GM23338 (cell line): ENCODE measurements around the gene EIF4G3. TPM values are rescaled to one million over a fixed set of nuclear protein-coding genes. Genes with fewer than 3 reads are reported as not detected.
"Not testable (repeated sequence)": the region's sequence is repeated elsewhere in the genome, so short reads cannot be mapped to it uniquely, and the experiment has no call there.

Experiments used
- ATAC-seq: fragments of 200-7000 bp; cut with Tn5 transposase; 3 replicates; pipeline ENCODE4 v1.9.1; 2020
- DNase-seq: peaks from one replicate; pipeline ENCODE4 v3.0.0-alpha.2; 2015; ENCODE audit warnings: low spot score
- H2AFZ ChIP-seq: fragments of 200-600 bp; sonication (generic); 2 replicates; pipeline ENCODE4 v1.8.0; 2016; ENCODE audit warnings: antibody characterized with exemption, mild to moderate bottlenecking, moderate library complexity
- H3F3A ChIP-seq: fragments of 200-600 bp; sonication (generic); replicated peaks from 2 replicates; pipeline ENCODE4 v1.8.0; 2017; ENCODE audit warnings: antibody characterized with exemption, mixed run types, low read depth
- H3K27ac ChIP-seq: fragments of 200-600 bp; sonication (generic); 2 replicates; pipeline ENCODE4 v1.6.1; 2016; ENCODE audit warnings: low read depth
- H3K27me3 ChIP-seq: fragments of 200-600 bp; sonication (generic); 2 replicates; pipeline ENCODE4 v1.8.0; 2016; ENCODE audit warnings: mild to moderate bottlenecking, mixed run types, moderate library complexity; ENCODE audit not compliant: insufficient read depth
- H3K36me3 ChIP-seq: fragments of 200-600 bp; sonication (generic); 2 replicates; pipeline ENCODE4 v1.8.0; 2016; ENCODE audit warnings: mild to moderate bottlenecking; ENCODE audit not compliant: insufficient read depth
- H3K4me1 ChIP-seq: fragments of 200-600 bp; sonication (generic); 2 replicates; pipeline ENCODE4 v1.8.0; 2016; ENCODE audit warnings: mild to moderate bottlenecking, moderate library complexity; ENCODE audit not compliant: insufficient read depth
- H3K4me2 ChIP-seq: fragments of 200-600 bp; sonication (generic); 2 replicates; pipeline ENCODE4 v1.7.1; 2017; ENCODE audit warnings: mixed run types
- H3K4me3 ChIP-seq: fragments of 200-600 bp; sonication (generic); 2 replicates; pipeline ENCODE4 v1.6.1; 2016; ENCODE audit warnings: mixed run types
- H3K79me2 ChIP-seq: fragments of 200-600 bp; sonication (generic); replicated peaks from 2 replicates; pipeline ENCODE4 v1.8.0; 2017; ENCODE audit warnings: mild to moderate bottlenecking; ENCODE audit not compliant: insufficient read depth
- H3K9me2 ChIP-seq: fragments of 200-600 bp; sonication (generic); 2 replicates; pipeline ENCODE4 v1.8.0; 2017; ENCODE audit not compliant: insufficient read depth
- H4K20me1 ChIP-seq: fragments of 200-600 bp; sonication (generic); replicated peaks from 2 replicates; pipeline ENCODE4 v1.8.0; 2017; ENCODE audit warnings: mild to moderate bottlenecking; ENCODE audit not compliant: insufficient read depth
- H3K27ac Mint-ChIP-seq: 2 replicates; pipeline ENCODE4 v1.8.0; 2020; ENCODE audit warnings: inconsistent platforms, mild to moderate bottlenecking, moderate library complexity, mixed read lengths
- H3K27me3 Mint-ChIP-seq: 3 replicates; pipeline ENCODE4 v1.8.0; 2022; ENCODE audit warnings: low read depth, mild to moderate bottlenecking, moderate library complexity, mixed read lengths, inconsistent platforms; ENCODE audit not compliant: insufficient read depth, poor library complexity
- H3K36me3 Mint-ChIP-seq: 3 replicates; pipeline ENCODE4 v1.8.0; 2021; ENCODE audit warnings: low read depth, mild to moderate bottlenecking, inconsistent platforms, moderate library complexity, mixed read lengths
- H3K4me1 Mint-ChIP-seq: 3 replicates; pipeline ENCODE4 v1.8.0; 2020; ENCODE audit warnings: mild to moderate bottlenecking, inconsistent platforms, mixed read lengths
- H3K4me3 Mint-ChIP-seq: 3 replicates; pipeline ENCODE4 v1.8.0; 2021; ENCODE audit warnings: moderate library complexity, mild to moderate bottlenecking, inconsistent platforms, mixed read lengths
- H3K9me3 Mint-ChIP-seq: 3 replicates; pipeline ENCODE4 v1.8.0; 2020; ENCODE audit warnings: moderate library complexity, mild to moderate bottlenecking, inconsistent platforms, mixed read lengths
- ETS1 ChIP-seq: IDR thresholded peaks from 2 replicates; pipeline ENCODE4 v1.6.1; 2016; ENCODE audit warnings: antibody characterized with exemption
- EZH2phosphoT487 ChIP-seq: fragments of 200-600 bp; sonication (generic); IDR thresholded peaks from one replicate; pipeline ENCODE4 v1.8.1; 2018; ENCODE audit warnings: antibody characterized with exemption; ENCODE audit not compliant: unreplicated experiment
- POLR2AphosphoS5 ChIP-seq: IDR thresholded peaks from 2 replicates; pipeline ENCODE4 v1.6.1; 2016; ENCODE audit warnings: antibody characterized with exemption, low read depth
- ZNF114 ChIP-seq: fragments of 250-450 bp; sonication (Bioruptor Pico); IDR thresholded peaks from 2 replicates; pipeline ENCODE4 v1.5.0; 2020; ENCODE audit warnings: mild to moderate bottlenecking, moderate library complexity
- ZNF462 ChIP-seq: fragments of 250-450 bp; sonication (Bioruptor Pico); IDR thresholded peaks from 2 replicates; pipeline ENCODE4 v1.5.0; 2020; ENCODE audit warnings: mild to moderate bottlenecking, moderate library complexity
- polyA plus RNA-seq: library from polyadenylated mRNA; unstranded; fragments of >200 nt; fragmentation: Nextera tagmentation; extraction: Ambion mirVana; gene quantifications from 2 replicates; pipeline ENCODE4 v1.2.1, GENCODE V29; 2016
- total RNA-seq: library from RNA; depleted of rRNA; stranded (reverse); fragments of >200 nt; shearing (Covaris generic); gene quantifications from 2 replicates; pipeline ENCODE4 v1.2.3, GENCODE V29; 2014
- TF ChIP-seq, protein P1 (sequence below), 2 experiments: fragments of 200-600 bp in 1 of 2; sonication (generic) in 1 of 2; conservative IDR thresholded peaks; 2 replicates each; pipeline versions ENCODE4 v1.5.1 to v1.6.1; 2016 to 2017; ENCODE audit warnings: antibody characterized with exemption in 2 of 2, low read depth in 2 of 2, mild to moderate bottlenecking in 2 of 2, moderate library complexity in 1 of 2

EIF4G3 gene
- total and polyA plus RNA-seq, 2 experiments from 2014 or later: 37.9 to 68.1 TPM

DNA sequence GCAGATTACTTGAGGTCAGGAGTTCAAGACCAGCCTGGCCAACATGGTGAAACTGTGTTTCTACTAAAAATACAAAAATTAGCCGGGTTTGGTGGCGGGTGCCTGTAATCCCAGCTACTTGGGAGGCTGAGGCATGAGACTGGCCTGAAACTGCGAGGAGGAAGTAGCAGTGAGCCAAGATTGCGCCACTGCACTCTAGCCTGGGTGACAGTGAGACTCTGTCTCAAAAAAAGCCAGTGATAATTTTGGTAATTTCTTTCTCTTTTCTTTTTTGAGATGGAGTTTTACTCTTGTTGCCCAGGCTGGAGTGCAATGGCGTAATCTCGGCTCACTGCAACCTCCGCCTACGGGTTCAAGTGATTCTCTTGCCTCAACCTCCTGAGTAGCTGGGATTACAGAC is 324.9 kb downstream of the EIF4G3 start:
- not testable (repeated sequence) for H4K20me1 ChIP-seq, H3K27ac ChIP-seq, H3K79me2 ChIP-seq, H3K4me2 ChIP-seq, H3K27me3 Mint-ChIP-seq, H3K27me3 ChIP-seq, H3K9me3 Mint-ChIP-seq, H3K9me2 ChIP-seq, H3K4me3 ChIP-seq, H3K27ac Mint-ChIP-seq, H3K4me3 Mint-ChIP-seq, H3K4me1 ChIP-seq, H2AFZ ChIP-seq, H3F3A ChIP-seq, DNase-seq, ATAC-seq, H3K4me1 Mint-ChIP-seq
- H3K36me3 ChIP-seq: peaks cover 43% of the 10 kb centered on the region
- peaks cover 62% of the 10 kb centered on the region for H3K36me3 Mint-ChIP-seq

GRCh38 chr1:20850021-20850420 is 326.7 kb downstream of the EIF4G3 start:
- ATAC-seq (no peak), DNase-seq (no peak)
- Histone ChIP-seq H3K4me3 (no peak overlapping the region), H3K9me2 (no peaks in the 10 kb centered on the region), H2AFZ (no peak overlapping the region), H3K4me2 (no peak overlapping the region), H3K27me3 (no peaks in the 10 kb centered on the region), H3K36me3 (peaks cover 38% of the 10 kb centered on the region), H3F3A (0 out of 2 replicates have a peak, but pooled peaks cover 3% of the 10 kb centered on the region), H4K20me1 (0 out of 2 replicates have a peak, but pooled peaks cover 7% of the 10 kb centered on the region), H3K27ac (no peak overlapping the region), H3K79me2 (no peaks in the 10 kb centered on the region), H3K4me1 (no peaks in the 10 kb centered on the region)
- Mint-ChIP-seq H3K4me1 (no peaks in the 10 kb centered on the region), H3K9me3 (no peaks in the 10 kb centered on the region), H3K27ac (no peak overlapping the region), H3K27me3 (no peaks in the 10 kb centered on the region), H3K4me3 (no peak overlapping the region), H3K36me3 (peaks cover 68% of the 10 kb centered on the region)
- no peak for TF ChIP-seq POLR2AphosphoS5

GRCh38 chr1:20849100-20849499 is 327.6 kb downstream of the EIF4G3 start:
- Mint-ChIP-seq H3K4me1 (no peaks in the 10 kb centered on the region), H3K27me3 (no peaks in the 10 kb centered on the region), H3K36me3 (peaks cover 77% of the 10 kb centered on the region), H3K9me3 (no peaks in the 10 kb centered on the region), H3K27ac (no peak overlapping the region), H3K4me3 (no peak overlapping the region)
- Histone ChIP-seq H4K20me1 (0 out of 2 replicates have a peak, but pooled peaks cover 7% of the 10 kb centered on the region), H2AFZ (no peak overlapping the region), H3K27ac (no peak overlapping the region), H3K9me2 (no peaks in the 10 kb centered on the region), H3K36me3 (peaks cover 35% of the 10 kb centered on the region), H3K27me3 (no peaks in the 10 kb centered on the region), H3K79me2 (no peaks in the 10 kb centered on the region), H3F3A (0 out of 2 replicates have a peak, but pooled peaks cover 3% of the 10 kb centered on the region), H3K4me2 (no peak overlapping the region), H3K4me3 (no peak overlapping the region), H3K4me1 (no peaks in the 10 kb centered on the region)
- ATAC-seq: no peak
- DNase-seq: no peak
- TF ChIP-seq ZNF462 (CRISPR knock-in tag) (no peak), EZH2phosphoT487 (no peak), ETS1 (no peak), ZNF114 (CRISPR knock-in tag) (no peak)
- TF ChIP-seq, protein P1, sequence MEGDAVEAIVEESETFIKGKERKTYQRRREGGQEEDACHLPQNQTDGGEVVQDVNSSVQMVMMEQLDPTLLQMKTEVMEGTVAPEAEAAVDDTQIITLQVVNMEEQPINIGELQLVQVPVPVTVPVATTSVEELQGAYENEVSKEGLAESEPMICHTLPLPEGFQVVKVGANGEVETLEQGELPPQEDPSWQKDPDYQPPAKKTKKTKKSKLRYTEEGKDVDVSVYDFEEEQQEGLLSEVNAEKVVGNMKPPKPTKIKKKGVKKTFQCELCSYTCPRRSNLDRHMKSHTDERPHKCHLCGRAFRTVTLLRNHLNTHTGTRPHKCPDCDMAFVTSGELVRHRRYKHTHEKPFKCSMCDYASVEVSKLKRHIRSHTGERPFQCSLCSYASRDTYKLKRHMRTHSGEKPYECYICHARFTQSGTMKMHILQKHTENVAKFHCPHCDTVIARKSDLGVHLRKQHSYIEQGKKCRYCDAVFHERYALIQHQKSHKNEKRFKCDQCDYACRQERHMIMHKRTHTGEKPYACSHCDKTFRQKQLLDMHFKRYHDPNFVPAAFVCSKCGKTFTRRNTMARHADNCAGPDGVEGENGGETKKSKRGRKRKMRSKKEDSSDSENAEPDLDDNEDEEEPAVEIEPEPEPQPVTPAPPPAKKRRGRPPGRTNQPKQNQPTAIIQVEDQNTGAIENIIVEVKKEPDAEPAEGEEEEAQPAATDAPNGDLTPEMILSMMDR (conservative IDR thresholded peaks at IDR 0.05; ENCODE audit: low read depth in 2 of 2): no peak
